GM23338 (cell line): ENCODE measurements around the gene FGD3.

Source experiments
- CREB1 ChIP-seq: fragments of 250-450 bp; sonication (Bioruptor Pico); IDR thresholded peaks from 2 replicates; pipeline ENCODE4 v1.5.0; 2020; ENCODE audit warnings: low read depth, mild to moderate bottlenecking, moderate library complexity
- ETS1 ChIP-seq: IDR thresholded peaks from 2 replicates; pipeline ENCODE4 v1.6.1; 2016; ENCODE audit warnings: antibody characterized with exemption
- EZH2 ChIP-seq: fragments of 200-600 bp; sonication (generic); IDR thresholded peaks from one replicate; pipeline ENCODE4 v1.8.0; 2017; ENCODE audit warnings: antibody characterized with exemption, mild to moderate bottlenecking, low read depth; ENCODE audit not compliant: unreplicated experiment
- EZH2phosphoT487 ChIP-seq: fragments of 200-600 bp; sonication (generic); IDR thresholded peaks from one replicate; pipeline ENCODE4 v1.8.1; 2018; ENCODE audit warnings: antibody characterized with exemption; ENCODE audit not compliant: unreplicated experiment
- JUNB ChIP-seq: IDR thresholded peaks from one replicate; pipeline ENCODE4 v1.6.1; 2016; ENCODE audit warnings: antibody characterized with exemption; ENCODE audit not compliant: unreplicated experiment
- POLR2AphosphoS5 ChIP-seq: IDR thresholded peaks from 2 replicates; pipeline ENCODE4 v1.6.1; 2016; ENCODE audit warnings: antibody characterized with exemption, low read depth
- ZNF331 ChIP-seq: fragments of 250-450 bp; sonication (Bioruptor Pico); IDR thresholded peaks from 2 replicates; pipeline ENCODE4 v1.5.0; 2020; ENCODE audit warnings: low read depth, mild to moderate bottlenecking, moderate library complexity
- TF ChIP-seq, protein P1 (sequence below), 2 experiments: fragments of 200-600 bp in 1 of 2; sonication (generic) in 1 of 2; conservative IDR thresholded peaks; 2 replicates each; pipeline versions ENCODE4 v1.5.1 to v1.6.1; 2016 to 2017; ENCODE audit warnings: antibody characterized with exemption in 2 of 2, low read depth in 2 of 2, mild to moderate bottlenecking in 2 of 2, moderate library complexity in 1 of 2
- TF ChIP-seq, protein P2 (sequence below): IDR thresholded peaks from one replicate; pipeline ENCODE4 v1.6.1; 2018; ENCODE audit warnings: antibody characterized with exemption; ENCODE audit not compliant: unreplicated experiment

- TF ChIP-seq EZH2: no peak
- TF ChIP-seq, protein P1, sequence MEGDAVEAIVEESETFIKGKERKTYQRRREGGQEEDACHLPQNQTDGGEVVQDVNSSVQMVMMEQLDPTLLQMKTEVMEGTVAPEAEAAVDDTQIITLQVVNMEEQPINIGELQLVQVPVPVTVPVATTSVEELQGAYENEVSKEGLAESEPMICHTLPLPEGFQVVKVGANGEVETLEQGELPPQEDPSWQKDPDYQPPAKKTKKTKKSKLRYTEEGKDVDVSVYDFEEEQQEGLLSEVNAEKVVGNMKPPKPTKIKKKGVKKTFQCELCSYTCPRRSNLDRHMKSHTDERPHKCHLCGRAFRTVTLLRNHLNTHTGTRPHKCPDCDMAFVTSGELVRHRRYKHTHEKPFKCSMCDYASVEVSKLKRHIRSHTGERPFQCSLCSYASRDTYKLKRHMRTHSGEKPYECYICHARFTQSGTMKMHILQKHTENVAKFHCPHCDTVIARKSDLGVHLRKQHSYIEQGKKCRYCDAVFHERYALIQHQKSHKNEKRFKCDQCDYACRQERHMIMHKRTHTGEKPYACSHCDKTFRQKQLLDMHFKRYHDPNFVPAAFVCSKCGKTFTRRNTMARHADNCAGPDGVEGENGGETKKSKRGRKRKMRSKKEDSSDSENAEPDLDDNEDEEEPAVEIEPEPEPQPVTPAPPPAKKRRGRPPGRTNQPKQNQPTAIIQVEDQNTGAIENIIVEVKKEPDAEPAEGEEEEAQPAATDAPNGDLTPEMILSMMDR (conservative IDR thresholded peaks at IDR 0.05; ENCODE audit: low read depth in 2 of 2): no peak
- no peak for TF ChIP-seq EZH2phosphoT487
- TF ChIP-seq, protein P2, sequence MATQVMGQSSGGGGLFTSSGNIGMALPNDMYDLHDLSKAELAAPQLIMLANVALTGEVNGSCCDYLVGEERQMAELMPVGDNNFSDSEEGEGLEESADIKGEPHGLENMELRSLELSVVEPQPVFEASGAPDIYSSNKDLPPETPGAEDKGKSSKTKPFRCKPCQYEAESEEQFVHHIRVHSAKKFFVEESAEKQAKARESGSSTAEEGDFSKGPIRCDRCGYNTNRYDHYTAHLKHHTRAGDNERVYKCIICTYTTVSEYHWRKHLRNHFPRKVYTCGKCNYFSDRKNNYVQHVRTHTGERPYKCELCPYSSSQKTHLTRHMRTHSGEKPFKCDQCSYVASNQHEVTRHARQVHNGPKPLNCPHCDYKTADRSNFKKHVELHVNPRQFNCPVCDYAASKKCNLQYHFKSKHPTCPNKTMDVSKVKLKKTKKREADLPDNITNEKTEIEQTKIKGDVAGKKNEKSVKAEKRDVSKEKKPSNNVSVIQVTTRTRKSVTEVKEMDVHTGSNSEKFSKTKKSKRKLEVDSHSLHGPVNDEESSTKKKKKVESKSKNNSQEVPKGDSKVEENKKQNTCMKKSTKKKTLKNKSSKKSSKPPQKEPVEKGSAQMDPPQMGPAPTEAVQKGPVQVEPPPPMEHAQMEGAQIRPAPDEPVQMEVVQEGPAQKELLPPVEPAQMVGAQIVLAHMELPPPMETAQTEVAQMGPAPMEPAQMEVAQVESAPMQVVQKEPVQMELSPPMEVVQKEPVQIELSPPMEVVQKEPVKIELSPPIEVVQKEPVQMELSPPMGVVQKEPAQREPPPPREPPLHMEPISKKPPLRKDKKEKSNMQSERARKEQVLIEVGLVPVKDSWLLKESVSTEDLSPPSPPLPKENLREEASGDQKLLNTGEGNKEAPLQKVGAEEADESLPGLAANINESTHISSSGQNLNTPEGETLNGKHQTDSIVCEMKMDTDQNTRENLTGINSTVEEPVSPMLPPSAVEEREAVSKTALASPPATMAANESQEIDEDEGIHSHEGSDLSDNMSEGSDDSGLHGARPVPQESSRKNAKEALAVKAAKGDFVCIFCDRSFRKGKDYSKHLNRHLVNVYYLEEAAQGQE: no peak
- TF ChIP-seq CREB1 (CRISPR knock-in tag): no peak
- no peak for TF ChIP-seq POLR2AphosphoS5
- no peak for TF ChIP-seq JUNB
- no peak for TF ChIP-seq ZNF331
- no peak for TF ChIP-seq ETS1
These were observed 133.8 kb downstream of the FGD3 start for GRCh38 chr9:93081081-93081529.
